BE2C (cell line): Measurements from ENCODE around the gene CES2.

ENCODE experiments used
- DNase-seq: peaks from one replicate; pipeline ENCODE4 v3.0.0-alpha.2; 2020
- H3K27me3 ChIP-seq: fragments of 250-450 bp; sonication (Bioruptor Pico); 2 replicates; pipeline ENCODE4 v1.5.1; 2020; ENCODE audit warnings: mild to moderate bottlenecking
- H3K36me3 ChIP-seq: fragments of 250-450 bp; sonication (Bioruptor Pico); 2 replicates; pipeline ENCODE4 v1.5.1; 2020; ENCODE audit warnings: mild to moderate bottlenecking
- H3K4me1 ChIP-seq: fragments of 250-450 bp; sonication (Bioruptor Pico); 2 replicates; pipeline ENCODE4 v1.5.1; 2020
- H3K4me3 ChIP-seq: 2 replicates; pipeline ENCODE4 v1.5.1; 2011; ENCODE audit warnings: low read depth, low read length
- H3K9me3 ChIP-seq: fragments of 250-450 bp; sonication (Bioruptor Pico); 2 replicates; pipeline ENCODE4 v1.5.1; 2020
- TF ChIP-seq, protein P1 (sequence below): IDR thresholded peaks from 2 replicates; pipeline ENCODE4 v1.5.1; 2012; ENCODE audit warnings: mild to moderate bottlenecking, low read depth, low read length

Gene CES2

DNA sequence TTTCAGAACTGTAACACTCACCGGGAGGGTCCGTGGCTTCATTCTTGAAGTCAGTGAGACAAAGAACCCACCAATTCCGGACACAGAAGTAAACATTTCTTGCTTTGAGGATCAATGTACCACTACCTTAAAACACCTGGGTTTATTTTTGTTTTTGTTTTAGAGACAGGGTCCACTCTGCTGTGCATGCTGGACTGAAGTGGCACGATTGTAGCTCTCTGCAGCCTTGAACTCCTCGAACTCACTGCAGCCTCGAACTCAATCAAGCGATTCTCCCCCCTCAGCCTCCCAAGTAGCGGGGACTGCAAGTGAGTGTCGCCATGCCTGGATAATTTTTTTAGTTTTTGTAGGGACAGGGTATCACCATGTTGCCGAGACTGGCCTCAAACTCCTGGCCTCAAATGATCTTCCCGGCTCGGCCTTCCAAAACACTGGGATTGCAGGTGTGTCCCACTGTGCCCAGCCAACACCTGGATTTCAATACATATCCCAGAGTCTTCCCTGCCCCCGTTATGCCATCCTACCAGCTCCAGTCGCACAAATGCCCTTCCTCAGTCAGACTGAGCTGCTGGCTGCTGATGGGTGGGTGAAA lies 40.1 kb downstream of the CES2 start:
- Histone ChIP-seq H3K4me1 (peaks cover 8% of the 10 kb centered on the region; the same call in 1 of the 2 replicates), H3K36me3 (no peaks in the 10 kb centered on the region), H3K9me3 (no peaks in the 10 kb centered on the region), H3K4me3 (no peak overlapping the region), H3K27me3 (no peaks in the 10 kb centered on the region)
- DNase-seq, result no peak
- TF ChIP-seq, protein P1, sequence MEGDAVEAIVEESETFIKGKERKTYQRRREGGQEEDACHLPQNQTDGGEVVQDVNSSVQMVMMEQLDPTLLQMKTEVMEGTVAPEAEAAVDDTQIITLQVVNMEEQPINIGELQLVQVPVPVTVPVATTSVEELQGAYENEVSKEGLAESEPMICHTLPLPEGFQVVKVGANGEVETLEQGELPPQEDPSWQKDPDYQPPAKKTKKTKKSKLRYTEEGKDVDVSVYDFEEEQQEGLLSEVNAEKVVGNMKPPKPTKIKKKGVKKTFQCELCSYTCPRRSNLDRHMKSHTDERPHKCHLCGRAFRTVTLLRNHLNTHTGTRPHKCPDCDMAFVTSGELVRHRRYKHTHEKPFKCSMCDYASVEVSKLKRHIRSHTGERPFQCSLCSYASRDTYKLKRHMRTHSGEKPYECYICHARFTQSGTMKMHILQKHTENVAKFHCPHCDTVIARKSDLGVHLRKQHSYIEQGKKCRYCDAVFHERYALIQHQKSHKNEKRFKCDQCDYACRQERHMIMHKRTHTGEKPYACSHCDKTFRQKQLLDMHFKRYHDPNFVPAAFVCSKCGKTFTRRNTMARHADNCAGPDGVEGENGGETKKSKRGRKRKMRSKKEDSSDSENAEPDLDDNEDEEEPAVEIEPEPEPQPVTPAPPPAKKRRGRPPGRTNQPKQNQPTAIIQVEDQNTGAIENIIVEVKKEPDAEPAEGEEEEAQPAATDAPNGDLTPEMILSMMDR, result no peak

DNA sequence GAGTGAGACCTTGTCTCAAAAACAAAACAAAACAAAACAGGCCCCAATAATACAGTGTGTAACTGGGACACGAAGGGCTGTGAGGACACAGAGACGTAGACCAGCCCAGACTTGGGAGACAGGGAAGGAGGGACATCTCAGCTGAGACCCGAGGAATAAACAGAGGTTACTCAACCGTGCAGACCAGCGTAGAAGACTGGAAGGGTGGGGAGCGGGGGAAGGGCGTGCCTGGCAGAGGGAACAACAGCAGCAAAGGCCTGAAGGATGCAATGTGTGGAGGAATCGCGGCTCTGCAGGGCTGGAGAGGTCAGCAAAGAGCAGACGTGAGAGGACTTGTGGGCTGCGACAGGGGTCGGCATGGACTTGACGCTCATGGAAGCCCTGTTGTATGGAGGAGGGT lies 41.4 kb downstream of the CES2 start:
- Histone ChIP-seq H3K9me3 (no peaks in the 10 kb centered on the region), H3K36me3 (no peaks in the 10 kb centered on the region), H3K27me3 (no peaks in the 10 kb centered on the region), H3K4me3 (no peak overlapping the region), H3K4me1 (peaks cover 8% of the 10 kb centered on the region; the same call in 1 of the 2 replicates)
- TF ChIP-seq, protein P1, result no peak
- DNase-seq, result peak; percentile 38

DNA sequence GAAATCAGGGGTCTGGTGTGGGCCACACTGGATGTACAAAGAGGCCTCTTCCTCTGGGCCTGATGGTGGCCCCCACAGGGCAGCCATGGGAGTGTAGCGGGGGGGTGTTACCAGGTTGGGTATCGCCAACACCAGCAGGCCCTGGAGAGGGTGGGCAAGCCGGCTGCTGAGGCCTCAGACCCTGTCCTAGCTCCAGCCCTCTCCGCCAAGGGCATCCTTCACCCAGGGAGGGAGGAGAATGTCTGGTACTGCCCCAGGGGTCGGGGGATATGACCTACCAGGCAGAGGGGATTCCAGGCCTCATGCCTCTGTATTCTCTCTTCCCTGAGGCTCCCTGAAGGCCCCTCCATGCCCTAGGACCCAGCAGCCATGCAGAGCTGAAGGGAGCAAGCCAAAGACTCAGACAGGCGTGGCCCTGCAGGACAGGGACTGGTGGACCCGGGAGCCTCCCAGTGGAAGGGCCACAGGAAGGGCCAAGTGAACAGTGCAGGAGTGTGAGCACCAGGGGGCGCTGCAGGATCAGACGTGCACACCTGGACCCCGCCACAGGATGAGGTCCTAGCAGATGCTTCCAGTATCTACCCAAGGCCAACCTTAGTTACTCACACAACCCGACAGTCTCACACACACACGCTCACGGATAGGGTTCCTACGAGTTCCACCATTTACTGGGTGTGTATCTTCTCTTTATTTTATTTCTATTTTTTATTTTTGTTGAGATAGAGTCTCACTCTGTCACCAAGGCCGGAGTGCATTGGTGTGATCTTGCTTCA lies 42.2 kb downstream of the CES2 start:
- DNase-seq, result peak; percentile 92
- no peaks in the 10 kb centered on the region for H3K9me3 ChIP-seq
- H3K4me1 ChIP-seq, result peaks cover 8% of the 10 kb centered on the region; the same call in 1 of the 2 replicates
- H3K36me3 ChIP-seq, result no peaks in the 10 kb centered on the region
- TF ChIP-seq, protein P1, result peak; percentile 95
- no peak overlapping the region for H3K4me3 ChIP-seq
- H3K27me3 ChIP-seq, result no peaks in the 10 kb centered on the region

DNA sequence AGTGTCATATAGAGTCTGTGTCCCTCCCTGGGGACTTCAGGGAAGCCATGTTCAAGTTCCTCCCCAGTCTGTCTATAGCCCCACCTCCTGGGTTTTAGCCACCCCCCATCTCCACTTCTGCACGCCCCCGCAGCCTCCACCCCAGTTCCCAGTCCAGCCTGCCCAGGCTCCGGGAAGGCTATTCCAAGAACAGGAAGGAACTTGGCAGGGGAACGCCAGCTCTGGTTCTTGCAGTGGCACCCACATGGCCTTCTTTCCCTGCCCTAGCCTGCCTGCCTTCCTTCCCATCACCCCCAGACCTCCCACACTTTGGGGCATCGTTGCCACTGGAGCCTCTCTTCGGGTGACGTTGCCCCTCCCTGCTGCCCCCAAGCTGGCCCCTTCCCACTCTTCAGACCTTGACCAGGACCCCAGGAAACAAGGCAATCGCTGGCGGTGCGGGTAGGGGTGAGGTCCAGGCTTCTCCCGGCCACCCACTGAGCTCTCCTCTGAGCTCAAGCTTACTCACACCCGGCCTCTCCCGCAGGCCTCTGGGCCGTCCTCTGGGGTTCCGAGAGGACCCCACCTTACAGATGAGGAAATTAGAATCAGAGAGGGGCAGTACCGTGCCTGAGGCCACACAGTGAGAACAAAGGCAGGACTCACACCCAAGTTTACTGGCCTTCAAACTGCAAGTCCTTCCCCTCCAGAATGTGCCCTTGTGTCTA lies 43.8 kb downstream of the CES2 start:
- H3K9me3 ChIP-seq, result no peaks in the 10 kb centered on the region
- peaks cover 8% of the 10 kb centered on the region; the same call in 1 of the 2 replicates for H3K4me1 ChIP-seq
- no peak overlapping the region for H3K4me3 ChIP-seq
- H3K27me3 ChIP-seq, result no peaks in the 10 kb centered on the region
- H3K36me3 ChIP-seq, result no peaks in the 10 kb centered on the region
- TF ChIP-seq, protein P1, result no peak
- DNase-seq, result no peak

DNA sequence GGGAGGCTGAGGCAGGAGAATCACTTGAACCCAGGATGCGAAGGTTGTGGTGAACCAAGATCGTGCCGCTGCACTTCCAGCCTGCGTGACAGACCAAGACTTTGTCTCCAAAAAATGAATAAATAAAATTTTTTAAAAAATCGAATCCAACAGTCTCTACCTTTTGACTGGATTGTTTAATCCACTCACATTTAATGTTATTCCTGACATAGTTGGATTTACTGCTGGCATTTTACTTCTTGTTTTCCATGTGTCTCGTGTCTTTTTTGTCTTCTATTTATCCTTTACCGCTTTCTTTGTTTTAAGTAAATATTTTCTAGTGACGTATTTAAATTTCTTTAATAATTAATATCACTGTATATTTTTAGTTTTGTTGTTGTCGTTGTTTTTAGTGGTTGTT lies 47.7 kb downstream of the CES2 start:
- Histone ChIP-seq H3K27me3 (no peaks in the 10 kb centered on the region), H3K4me3 (no peak overlapping the region)

More for the DNA sequence above, 47.7 kb downstream of the CES2 start:
- H3K4me1 ChIP-seq, result no peaks in the 10 kb centered on the region
- H3K36me3 ChIP-seq, result no peaks in the 10 kb centered on the region
- no peaks in the 10 kb centered on the region for H3K9me3 ChIP-seq
- TF ChIP-seq, protein P1, result no peak
- DNase-seq, result no peak
